Measurements from ENCODE around the gene FAM13A.

DNA sequence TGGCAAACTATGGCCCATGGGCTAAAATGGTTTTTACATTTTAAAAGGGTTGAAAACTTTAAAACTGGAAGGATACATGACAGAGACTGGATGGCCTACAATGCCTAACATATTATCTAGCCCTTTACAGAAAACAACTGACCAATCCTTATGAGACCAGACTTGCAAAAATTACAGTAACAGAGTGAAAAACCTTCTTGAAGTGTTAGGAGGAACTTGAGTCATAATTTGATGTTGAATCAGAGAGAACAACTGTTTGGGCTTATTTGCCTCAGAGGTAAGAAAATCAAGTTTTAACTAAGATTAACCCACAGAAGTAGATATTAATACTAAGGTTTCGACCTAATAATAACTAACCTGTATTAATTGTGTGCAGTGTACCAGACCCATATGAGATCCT is 347.0 kb downstream of the FAM13A start:
- TF ChIP-seq RAD21 (IDR thresholded peaks at IDR 0.05; ENCODE audit: low read depth) (no peak), EP300 (IDR thresholded peaks at IDR 0.05; ENCODE audit: borderline replicate concordance) (no peak), YY1 (IDR thresholded peaks at IDR 0.05; ENCODE audit: low read depth) (no peak), FOXM1 (IDR thresholded peaks at IDR 0.05; ENCODE audit: borderline replicate concordance, low read depth) (no peak), NFIC (IDR thresholded peaks at IDR 0.05) (no peak), TAF1 (IDR thresholded peaks at IDR 0.05; ENCODE audit: low read depth) (no peak), TEAD4 (IDR thresholded peaks at IDR 0.05) (no peak), CREB1 (IDR thresholded peaks at IDR 0.05; ENCODE audit: low read depth) (no peak)
- TF ChIP-seq, protein P1, sequence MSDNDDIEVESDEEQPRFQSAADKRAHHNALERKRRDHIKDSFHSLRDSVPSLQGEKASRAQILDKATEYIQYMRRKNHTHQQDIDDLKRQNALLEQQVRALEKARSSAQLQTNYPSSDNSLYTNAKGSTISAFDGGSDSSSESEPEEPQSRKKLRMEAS (IDR thresholded peaks at IDR 0.05): no peak
- TF ChIP-seq, protein P2, sequence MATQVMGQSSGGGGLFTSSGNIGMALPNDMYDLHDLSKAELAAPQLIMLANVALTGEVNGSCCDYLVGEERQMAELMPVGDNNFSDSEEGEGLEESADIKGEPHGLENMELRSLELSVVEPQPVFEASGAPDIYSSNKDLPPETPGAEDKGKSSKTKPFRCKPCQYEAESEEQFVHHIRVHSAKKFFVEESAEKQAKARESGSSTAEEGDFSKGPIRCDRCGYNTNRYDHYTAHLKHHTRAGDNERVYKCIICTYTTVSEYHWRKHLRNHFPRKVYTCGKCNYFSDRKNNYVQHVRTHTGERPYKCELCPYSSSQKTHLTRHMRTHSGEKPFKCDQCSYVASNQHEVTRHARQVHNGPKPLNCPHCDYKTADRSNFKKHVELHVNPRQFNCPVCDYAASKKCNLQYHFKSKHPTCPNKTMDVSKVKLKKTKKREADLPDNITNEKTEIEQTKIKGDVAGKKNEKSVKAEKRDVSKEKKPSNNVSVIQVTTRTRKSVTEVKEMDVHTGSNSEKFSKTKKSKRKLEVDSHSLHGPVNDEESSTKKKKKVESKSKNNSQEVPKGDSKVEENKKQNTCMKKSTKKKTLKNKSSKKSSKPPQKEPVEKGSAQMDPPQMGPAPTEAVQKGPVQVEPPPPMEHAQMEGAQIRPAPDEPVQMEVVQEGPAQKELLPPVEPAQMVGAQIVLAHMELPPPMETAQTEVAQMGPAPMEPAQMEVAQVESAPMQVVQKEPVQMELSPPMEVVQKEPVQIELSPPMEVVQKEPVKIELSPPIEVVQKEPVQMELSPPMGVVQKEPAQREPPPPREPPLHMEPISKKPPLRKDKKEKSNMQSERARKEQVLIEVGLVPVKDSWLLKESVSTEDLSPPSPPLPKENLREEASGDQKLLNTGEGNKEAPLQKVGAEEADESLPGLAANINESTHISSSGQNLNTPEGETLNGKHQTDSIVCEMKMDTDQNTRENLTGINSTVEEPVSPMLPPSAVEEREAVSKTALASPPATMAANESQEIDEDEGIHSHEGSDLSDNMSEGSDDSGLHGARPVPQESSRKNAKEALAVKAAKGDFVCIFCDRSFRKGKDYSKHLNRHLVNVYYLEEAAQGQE (IDR thresholded peaks at IDR 0.05; ENCODE audit: low read depth): no peak
- TF ChIP-seq, protein P3, sequence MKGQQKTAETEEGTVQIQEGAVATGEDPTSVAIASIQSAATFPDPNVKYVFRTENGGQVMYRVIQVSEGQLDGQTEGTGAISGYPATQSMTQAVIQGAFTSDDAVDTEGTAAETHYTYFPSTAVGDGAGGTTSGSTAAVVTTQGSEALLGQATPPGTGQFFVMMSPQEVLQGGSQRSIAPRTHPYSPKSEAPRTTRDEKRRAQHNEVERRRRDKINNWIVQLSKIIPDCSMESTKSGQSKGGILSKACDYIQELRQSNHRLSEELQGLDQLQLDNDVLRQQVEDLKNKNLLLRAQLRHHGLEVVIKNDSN (IDR thresholded peaks at IDR 0.05): no peak
